ENCODE data around the gene FAM3A.

The FAM3A gene

DNA sequence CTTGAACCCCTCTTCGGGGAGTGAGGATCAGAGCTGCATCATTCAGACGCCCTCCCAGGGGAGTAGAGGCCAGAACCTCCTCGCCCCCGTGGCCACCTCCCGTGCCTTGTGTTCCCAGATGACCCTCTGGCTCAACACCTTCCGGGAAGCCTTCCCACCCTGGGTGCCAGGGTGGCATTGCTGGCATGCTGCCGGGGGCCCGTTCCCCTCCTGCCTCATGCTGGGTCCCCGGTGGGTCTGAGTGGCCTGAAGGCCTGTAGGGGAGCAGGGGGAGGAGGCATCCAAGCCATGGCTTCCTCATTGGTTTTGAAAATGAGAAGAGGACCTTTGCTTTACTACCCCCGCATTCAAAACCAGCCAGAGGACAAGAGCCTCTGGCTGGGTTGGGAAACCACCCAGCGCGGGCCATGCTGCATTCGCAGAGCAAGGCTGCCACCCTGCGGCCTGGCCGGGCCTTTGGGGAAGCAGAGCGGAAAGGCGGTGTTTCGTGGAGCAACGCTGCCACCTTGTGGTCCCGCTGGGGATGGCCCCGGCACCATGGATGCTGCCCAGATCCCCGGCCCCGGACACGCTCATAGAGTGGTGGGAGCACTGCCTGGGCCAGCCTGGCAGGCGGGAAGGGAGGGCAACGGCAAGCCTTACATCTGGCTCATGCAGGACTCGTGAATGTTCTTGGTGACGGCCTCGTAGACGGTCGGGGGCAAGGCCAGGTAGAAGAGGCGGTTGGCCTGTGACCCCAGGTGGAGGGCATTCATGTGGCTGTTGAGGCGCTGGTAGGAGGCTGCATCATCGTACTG lies 18.7 kb upstream of the FAM3A start:
- DNase-seq, result peak; percentile 63

DNA sequence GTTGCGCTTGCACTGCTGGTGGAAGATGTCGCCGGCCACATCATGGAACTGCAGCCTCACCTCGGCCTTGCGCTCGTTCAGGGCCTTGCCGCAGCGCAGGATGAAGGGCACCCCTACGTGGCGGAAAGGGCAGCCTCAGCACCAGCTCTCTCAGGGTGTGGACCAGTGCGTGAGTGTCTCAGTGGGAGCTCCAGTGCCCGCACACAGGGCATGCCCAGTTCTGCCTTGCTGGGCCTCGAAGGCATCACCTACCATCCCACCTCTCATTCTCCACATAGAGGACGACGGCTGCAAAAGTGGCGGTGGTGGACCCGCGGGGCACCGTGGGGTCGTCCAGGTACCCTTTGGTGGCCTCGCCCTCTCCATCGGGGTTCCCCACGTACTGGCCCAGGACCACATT lies 16.7 kb upstream of the FAM3A start:
- DNase-seq, result no peak

DNA sequence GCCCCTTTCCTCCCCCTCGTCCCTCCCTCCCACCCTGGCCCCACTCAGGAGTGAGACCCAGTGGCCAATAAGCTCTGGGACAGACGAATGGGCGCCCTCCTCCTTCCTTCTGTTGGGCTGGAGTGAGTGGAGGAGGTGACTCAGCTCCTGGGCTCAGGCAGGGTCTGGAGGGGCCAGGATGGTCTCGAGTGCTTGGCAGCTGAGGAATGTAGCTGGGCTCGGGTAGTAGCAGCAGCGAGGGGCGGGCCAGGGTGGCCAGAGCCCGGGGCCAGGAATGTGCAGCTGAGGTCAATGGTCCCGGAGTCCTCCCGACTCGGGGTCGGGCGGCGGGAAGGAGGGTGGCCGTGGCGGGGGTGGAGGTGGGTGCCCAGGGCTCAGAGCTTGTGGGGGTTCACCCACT lies 15.6 kb upstream of the FAM3A start:
- no peak for DNase-seq

DNA sequence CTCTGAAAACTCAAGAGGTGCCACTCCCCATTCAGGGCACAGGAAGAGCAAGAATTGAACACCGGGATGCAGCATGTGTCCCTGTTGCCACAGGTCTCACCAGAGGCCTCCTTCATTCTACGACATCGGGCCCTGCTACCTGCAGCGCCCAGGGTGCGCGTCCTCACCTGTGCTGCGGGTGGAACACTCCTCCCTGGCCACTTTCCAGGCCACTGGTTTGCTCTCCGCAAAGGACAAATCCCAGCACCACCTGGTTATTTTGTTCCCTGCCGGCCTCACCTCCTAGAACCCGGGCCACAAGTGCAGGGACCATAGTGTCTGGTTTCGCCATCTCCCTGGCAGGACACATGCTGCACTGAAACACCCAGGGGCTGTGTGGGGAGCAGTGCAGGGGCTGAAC lies 14.3 kb upstream of the FAM3A start:
- DNase-seq, result no peak

DNA sequence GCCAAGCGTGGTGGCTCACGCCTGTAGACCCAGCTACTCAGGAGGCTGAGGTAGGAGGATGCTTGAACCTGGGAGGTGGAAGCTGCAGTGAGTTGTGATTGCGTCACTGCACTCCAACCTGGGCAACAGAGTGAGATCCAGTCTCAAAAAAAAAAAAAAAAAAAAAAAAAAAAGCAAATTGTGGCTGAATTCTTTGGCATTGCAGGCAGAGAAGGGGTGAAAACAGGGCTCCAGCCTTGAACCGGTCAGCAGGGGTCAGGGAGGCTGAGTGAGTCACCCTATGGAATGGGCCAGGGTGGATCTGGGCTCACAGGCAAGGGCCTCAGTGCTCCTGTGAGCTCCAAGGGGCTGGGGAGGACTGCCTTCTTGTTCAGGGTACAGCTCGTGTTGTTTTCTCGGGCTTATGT lies 13.2 kb upstream of the FAM3A start:
- no peak for DNase-seq

DNA sequence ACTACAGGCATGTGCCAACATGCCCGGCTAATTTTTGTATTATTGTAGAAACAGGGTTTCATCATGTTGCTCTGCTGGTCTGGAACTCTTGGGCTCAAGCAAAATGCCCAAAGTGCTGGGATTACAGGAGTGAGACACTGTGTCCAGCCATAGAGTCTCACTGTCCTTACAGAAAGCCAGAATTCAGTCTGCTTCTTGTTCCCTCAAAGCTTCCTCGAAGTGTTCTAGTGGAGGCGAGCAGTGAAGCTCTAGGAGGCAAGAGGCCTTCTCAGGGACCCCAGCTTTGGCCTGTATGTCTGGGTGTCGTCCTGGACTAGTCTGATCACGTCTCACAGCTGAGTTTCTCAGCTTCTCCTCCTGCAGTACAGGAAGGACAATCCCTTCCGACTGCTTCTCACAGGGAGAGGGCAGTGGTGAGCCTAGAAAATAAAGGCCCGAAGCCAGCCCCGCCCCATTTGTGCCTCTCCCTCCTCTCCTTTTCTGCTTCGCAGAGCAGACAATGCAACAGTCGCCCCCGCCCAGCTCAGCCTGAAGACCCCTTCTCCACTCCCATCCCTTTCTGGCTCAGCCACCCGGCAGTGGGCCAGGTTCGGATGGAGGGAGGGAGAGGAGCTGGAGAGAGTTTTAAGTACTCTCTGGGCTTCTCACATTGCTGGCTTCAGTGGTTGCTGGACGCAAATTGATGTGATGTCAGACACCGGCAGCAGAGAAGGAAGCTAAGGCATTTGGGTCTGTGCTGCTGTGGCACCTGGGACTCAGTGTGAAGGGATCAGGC lies 11.1 kb upstream of the FAM3A start:
- peak; percentile 65 for DNase-seq

DNA sequence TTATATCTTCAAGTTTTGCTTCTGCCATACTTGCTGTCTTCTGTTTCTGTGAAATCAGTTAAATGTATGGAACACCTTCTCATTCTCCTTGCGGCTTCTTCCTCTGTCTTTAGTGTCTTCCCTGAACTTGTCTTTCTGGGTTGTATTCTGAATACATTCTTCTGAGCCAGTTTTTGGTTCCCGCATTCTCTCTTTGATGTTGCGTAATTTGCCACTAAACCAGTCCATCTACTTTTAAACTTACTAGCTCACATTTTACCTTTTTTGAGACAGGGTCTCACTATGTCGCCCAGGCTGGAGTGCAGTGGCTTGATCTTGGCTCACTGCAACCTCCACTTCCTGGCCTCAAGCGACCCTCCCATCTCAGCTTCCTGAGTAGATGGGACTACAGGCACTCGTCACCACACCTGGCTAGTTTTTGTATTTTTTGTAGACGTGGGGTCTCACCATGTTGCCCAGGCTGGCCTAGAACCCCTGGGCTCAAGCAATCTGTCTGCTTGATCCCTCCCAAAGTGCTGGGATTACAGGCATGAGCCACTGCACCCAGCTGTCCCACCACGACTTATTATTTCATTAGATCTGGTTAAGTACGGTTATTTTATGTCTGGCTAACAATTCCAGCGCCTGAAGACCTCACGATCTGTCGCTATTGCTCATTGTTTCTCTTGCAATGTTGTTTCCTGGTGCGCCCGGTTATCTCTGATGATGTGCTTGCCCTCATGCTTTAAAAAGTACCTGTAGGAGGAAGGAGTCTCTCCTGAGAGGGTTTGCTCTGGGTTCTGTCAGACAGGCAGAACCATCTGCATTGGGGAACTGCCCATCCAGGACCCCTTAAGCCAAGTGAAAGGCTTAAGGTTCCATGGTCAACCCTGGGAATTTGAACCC lies 9.8 kb upstream of the FAM3A start:
- DNase-seq, result no peak

DNA sequence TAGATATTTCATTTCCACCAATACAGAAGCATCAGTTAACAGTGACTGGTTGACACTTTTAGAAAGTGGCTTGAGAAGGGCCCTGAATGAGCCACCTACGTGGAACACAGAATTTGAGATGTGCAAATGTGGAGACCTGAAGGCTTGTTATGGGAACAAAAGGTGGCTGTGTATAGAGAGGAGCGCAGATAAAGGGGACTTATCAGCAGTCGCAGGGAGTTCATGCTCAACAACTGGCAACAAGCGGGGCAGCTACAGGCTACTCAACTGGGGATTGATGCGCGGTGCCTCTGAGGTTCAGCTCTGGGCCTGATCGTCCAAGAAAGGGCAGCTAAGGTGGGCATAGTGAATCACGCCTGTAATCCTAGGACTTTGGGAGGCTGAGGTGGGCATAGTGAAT lies 3.4 kb upstream of the FAM3A start:
- no peak for DNase-seq

DNA sequence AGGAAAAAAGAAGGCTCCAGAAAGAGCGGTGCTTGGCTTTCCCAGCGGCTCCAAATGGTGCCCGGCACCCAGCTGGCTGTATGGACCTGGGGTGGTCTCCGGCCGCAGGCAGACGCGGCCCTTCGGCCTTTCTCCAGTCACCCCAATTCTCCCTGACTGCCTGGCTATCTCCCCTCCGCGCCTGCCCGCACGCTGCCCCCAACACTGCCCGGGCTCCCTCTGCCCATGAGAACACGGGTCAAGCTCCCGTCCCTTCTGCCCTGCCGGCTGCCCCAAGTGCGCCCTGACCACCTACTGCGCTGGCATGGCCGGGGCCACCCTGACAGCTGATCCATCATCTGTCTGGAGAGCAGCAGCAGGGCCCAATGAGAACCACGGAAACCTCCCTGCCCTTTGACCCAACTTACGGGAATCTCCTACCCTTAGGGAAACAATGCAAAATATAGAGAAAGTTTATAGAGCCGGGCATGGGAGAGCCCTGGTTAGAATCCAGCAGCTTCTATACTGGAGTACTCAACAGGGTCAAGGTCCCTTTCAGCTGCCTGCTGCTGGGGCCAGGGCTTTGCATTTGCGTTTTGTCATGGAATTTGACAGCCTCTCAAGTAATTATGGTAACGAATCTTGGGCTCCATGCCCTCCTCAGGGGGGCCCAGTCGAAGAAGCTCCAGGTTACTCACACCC lies 1.2 kb upstream of the FAM3A start:
- no peak for DNase-seq

DNA sequence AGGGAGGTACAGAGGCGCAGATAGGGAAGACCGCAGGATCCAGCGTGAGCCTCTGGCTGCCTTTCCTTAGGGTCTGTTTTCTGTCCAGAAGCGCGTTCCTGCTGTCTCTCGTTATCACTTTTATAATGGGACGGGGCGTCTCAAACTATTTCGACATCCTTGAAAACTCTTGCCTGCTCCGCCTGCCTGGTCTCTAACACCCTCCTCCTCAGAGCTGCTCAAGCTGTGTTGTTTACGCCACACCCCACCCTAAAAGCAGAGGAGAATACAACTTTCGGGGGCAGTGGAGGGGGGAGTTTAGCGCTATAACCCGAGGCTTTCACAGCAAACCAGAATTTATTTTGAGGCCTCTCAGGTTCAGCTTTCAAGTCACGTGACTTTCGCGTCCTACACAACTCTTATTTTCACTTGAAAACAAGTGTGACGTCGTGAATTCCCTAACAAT lies 646 bp upstream of the FAM3A start:
- no peak for DNase-seq

DNA sequence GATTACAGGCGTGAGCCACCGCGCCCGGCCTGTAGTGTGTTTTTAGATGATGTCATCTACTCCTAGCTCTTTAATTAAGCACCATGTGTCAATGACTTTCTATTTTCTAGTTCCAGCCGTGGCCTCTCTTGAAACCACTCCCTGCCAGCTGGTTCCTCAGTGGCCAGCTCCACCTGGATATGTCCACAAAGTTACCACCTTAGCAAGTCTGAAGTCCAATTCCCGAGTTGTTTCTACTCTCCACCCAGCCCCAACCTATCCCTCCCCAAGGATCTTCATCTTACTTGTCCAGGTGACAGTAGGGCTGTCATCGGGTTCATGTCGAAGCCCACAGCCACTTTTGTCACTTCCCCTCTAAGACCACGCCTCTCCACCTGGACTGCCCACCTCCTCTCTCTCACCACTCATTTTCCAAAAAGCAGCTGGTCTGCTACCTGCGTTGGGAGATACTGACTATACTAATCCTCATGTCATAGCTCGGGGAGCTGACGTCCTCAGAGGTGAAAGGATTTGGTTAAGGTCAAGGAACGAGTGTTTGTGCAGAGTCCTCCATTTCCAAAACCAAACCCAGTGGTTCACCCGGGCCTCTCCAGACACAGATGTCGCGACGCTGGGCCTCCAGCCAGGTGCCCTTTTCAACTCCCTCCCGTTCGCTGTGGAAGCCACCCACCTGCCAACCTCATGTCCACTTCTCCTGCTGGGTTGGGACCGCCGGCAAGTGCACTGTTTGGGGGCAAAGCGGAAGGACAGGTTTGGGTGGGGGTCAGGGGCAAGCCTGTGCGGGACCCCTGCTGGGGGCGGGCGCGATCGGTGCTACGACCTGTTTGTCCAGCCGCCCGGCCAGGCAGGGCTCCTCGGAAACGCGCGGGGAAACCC lies 704 bp downstream of the FAM3A start:
- peak; percentile 19 for DNase-seq

DNA sequence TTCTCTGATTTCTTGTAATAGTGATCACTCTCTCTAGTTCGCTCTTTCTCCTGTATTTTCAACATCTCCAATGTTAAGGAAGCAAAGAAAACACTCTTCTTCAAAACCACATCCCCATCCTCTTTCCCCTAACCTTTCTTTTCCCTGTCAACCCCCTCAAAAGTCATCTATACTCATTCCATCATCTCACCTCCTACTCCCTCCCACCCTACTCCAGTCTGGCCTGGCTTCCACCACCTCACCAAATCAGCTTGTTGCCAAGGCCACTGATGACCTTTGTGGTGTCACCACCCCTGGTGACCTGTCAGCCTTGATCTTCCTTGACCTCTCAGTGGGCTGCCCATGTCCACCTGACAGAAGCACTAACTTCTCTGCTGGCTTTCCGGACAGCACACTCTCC lies 2.3 kb downstream of the FAM3A start:
- no peak for DNase-seq

DNA sequence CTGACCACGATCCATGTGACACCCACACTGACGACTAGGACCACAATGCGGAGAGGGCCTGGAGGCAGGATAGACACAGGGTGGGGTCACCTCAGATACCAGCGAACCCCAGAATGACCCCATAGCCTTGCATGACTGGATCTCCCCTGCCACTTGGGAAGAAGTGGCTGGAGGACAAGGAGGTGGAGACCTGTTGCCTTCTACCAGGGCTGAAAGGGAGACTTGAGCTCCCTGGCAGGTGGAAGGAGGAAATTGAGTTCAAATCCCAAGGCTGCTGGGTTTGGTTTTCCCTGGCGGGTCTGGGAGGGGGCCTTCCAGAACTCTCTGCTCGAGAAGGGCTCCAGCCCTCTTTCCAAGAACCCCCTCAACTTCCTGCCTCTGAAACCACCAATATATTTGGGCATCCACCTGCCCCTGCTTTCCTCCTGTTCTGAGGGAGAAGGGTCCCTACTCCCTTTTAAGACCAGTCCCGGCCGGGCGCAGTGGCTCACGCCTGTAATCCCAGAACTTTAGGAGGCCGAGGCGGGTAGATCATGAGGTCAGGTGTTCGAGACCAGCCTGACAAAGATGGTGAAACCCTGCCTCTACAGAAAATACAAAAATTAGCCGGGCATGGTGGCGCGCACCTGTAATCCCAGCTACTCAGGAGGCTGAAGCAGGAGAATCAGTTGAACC lies 3.0 kb downstream of the FAM3A start:
- no peak for DNase-seq

DNA sequence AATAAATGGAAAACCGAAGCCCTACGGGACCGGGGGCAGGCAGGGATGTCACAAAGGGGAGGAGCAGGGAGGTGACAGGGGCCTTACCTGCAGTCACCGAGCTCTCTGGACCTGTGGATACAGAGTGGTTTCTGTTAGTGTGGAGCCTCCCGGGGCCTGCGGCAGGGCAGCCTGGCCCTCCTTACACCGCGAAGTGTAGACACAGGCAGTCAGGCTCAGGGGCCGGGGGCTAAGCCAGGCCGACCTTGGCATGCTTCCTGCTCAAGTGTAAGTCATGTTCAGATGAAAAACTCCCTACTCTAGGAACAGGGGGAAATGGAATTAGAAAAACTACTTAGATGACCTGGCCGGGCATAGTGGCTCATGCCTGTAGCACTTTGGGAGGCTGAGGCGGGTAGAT lies 4.3 kb downstream of the FAM3A start:
- no peak for DNase-seq

DNA sequence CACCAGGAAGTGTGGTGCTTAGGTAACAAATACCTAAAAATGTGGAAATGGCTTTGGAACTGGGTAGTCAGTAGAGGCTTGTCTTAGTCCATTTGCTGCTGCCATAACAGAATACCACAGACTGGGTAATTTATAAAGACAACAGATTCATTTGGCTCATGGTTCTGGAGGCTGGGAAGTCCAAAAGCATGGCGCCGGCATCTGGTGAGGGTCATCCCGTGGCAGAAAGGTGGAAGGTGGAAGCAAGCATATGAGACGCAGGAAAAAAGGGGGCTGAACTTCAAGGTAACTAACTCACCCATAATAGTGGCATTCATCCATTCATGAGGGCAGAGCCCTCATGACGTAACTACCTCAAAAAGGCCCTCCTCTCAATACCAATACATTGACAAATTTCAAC lies 6.6 kb downstream of the FAM3A start:
- no peak for DNase-seq

DNA sequence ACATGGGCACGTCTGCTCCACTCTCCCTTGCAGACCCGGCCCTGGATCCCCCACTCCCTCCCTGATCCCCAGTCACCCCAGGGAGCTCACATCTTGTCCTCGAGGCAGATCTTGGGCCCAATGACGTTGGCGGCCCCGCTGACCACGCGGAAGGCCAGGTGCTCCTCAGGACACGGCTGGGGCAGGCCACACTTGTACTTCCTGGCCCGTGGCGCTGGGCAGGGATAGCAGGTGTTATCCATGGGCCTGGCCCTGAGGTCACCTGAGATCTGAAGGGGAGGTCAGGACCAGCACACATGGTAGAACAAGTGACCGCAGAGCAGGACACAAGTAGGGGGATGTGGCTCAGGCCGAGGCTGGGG lies 7.7 kb downstream of the FAM3A start:
- DNase-seq, result no peak

DNA sequence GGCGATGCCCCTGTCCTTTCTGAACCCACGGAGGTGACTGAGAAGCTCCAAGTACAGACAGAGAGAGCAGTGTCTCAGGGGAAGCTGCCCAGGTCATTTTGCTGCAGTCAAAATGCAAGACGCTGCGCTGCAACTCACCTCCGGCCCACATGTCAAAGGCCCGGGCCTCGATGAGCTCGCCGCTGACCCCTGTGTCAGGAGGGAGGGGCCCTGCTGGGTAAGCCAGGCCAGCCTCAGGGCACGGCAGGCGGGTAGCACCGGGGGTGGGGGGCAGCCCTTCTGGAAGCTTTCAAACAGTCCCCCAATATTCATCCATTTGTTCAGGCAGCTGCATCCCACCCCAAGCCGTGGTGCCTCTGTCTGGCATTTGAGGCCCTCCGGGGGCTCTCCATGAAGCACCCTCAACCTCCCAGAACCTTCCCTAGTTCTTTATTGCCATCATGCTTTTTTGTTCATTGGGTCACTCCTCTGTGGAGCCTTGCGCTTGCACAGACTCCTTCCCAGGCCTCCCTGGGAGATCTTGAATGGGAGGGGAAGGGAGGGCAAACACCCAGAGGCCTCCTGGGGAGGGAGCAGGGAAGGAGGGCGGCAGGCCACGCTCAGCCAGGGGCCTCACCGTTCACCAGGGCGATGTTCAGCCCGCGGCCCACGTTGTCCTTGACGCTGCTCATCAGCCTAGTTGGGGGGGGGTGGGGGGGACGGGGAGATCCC lies 8.2 kb downstream of the FAM3A start:
- DNase-seq, result no peak

DNA sequence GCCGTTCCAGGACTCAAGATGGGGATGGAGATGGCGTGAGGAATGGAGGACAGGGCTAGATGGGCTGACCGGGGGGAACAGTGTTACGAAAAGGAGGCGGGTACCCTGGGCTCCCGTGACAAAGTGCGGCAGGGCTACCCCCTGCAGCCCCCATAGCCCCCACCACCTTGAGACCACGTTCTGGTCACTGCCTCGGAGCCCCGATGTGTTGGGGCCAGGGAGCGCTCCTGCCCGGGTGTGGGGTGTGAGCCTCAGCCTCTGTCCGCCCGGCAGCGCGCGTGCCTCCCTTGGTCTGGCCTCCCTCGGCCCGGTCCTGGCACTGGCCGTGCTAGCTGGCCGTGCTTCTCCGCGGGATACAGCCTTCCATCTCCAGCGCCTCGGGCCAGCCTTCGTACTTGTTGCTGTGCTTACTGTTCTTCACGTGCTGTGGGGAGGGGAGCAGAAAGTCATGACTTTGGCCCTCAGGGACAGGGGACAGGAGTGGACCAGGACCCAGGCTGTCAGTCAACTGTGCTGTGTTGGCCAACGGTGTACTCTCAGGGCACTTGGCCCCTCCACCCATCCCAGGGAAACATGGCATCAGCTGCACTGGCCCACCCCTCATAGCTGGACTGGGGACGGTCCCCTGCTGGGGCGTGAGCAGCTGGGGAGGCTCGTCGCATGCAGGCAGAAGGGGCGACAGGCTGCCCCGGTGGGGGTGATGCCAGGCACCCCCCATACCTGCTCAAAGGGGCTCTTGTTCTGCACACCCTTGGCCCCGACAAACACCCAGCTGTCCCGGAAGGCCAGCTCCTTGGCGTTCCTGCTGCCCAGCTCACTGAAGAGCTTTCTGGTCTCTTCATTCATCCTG lies 9.3 kb downstream of the FAM3A start:
- no peak for DNase-seq

DNA sequence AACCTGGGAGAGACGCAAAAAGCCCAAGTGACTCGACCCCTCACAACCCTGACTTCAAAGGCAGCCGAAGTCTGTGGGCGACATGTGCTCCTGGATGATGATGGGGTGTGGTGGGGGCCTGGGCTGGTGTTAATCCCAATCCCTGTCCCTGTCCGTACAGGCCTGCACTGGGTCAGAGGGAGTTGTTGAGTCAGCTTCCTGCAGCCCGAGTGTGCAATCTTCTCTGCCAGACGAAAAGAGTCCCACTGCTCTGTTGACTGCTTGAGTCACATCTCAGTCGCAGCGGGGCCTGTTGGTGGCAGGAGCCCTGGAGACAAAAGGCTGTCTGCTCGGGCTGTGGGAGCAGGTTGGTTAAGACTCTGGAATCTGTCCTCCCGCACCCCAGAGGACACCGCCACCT lies 10.3 kb downstream of the FAM3A start:
- DNase-seq, result no peak

DNA sequence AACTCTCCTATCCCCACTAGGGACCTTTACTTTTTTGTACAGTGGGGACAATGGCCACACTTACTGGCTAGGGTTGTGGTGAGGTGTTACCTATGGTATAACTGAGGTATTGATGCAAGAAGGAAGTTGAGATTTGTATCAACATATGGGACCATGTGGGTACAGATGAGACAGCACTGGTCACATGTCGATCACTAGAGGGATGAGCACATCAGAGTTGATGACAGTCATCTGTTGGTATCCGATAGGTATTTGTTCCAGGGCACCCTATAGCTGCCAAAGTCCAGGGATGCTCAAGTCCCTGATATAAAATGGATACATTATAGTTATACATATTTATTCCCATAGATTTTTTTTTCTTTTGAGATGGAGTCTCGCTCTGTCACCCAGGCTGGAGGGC lies 13.0 kb downstream of the FAM3A start:
- no peak for DNase-seq

Measured in NCI-H2171 treated with DMSO at 0.1 percent for 48 hours (cell line).